K562 (cell line): ENCODE results near the gene CALHM2. TPM values are rescaled to one million over a fixed set of nuclear protein-coding genes. Genes with fewer than 3 reads are reported as not detected.

Experiments
- ATAC-seq: fragments of 200-7000 bp; cut with Tn5 transposase; 3 replicates; pipeline ENCODE4 v1.9.1; 2020; ENCODE audit warnings: moderate library complexity
- Bru-seq: library from RNA; stranded (reverse); fragments of 400-500 nt; gene quantifications from one replicate; lab custom pipeline; 2021; lab: Mats Ljungman, UMichigan
- BruChase-seq, 2 experiments: library from RNA; stranded (reverse); fragments of 400-500 nt; gene quantifications; one replicate each; lab custom pipeline; 2021; lab: Mats Ljungman, UMichigan
- BruUV-seq: library from RNA; stranded (reverse); fragments of 400-500 nt; replicated peaks from 2 replicates; lab custom pipeline; 2021; lab: Mats Ljungman, UMichigan
- CTCF ChIA-PET: fragments of 300-600 bp; formaldehyde crosslinking; extraction: SDS; loops from one replicate; lab custom pipeline; 2021; ENCODE audit warnings: low intra/inter-chr PET ratio; lab: Yijun Ruan, JAX
- POLR2A ChIA-PET: fragments of 300-600, 350-650 bp; sonication (Branson Sonifier 250); formaldehyde crosslinking; extraction: SDS; loops from one replicate; lab custom pipeline; 2021; ENCODE audit warnings: antibody characterized with exemption, inconsistent platforms; lab: Yijun Ruan, JAX
- DNase-seq, 4 experiments: peaks; one replicate each; pipeline versions ENCODE4 v3.0.0 to v3.0.0-alpha.2; 2011 to 2018; ENCODE audit warnings: low spot score in 3 of 4, mixed read lengths in 3 of 4; ENCODE audit errors: extremely low read depth in 1 of 4
- FAIRE-seq: peaks from 2 replicates; lab custom pipeline; 2011; peaks lifted over from hg19 to GRCh38; lab: Jason Lieb, UNC
- H2AFZ ChIP-seq: 2 replicates; pipeline ENCODE4 v1.6.0; 2011; ENCODE audit warnings: low read depth, low read length, control low read depth, inconsistent platforms
- H3K27ac ChIP-seq: fragments of 200-600 bp; 3 replicates; pipeline ENCODE4 v1.8.0; 2011; ENCODE audit warnings: low read depth, mild to moderate bottlenecking, control low read depth, inconsistent platforms, low read length, moderate library complexity, mixed read lengths; ENCODE audit errors: extremely low read depth
- H3K27me3 ChIP-seq, 2 experiments: fragments of 300-600 bp in 1 of 2; 2 replicates in 1 of 2; 3 replicates in 1 of 2; pipeline versions ENCODE4 v1.6.0 to v1.8.0; 2011; ENCODE audit warnings: inconsistent platforms in 2 of 2, low read length in 2 of 2, mild to moderate bottlenecking in 1 of 2, mixed read lengths in 1 of 2, moderate library complexity in 1 of 2; ENCODE audit not compliant: control insufficient read depth in 2 of 2, insufficient read depth in 2 of 2
- H3K36me3 ChIP-seq: fragments of 300-600 bp; 3 replicates; pipeline ENCODE4 v1.8.0; 2011; ENCODE audit warnings: mild to moderate bottlenecking, low read length, inconsistent platforms; ENCODE audit not compliant: control insufficient read depth, insufficient read depth
- H3K4me1 ChIP-seq, 2 experiments: fragments of 200-600 bp in 1 of 2; replicated peaks in 1 of 2; 2 replicates in 1 of 2; 3 replicates in 1 of 2; pipeline versions ENCODE4 v1.5.1 to v1.8.0; 2011; ENCODE audit warnings: inconsistent platforms in 2 of 2, low read length in 2 of 2, mild to moderate bottlenecking in 1 of 2, mixed read lengths in 1 of 2, moderate library complexity in 1 of 2; ENCODE audit not compliant: control insufficient read depth in 2 of 2, insufficient read depth in 2 of 2
- H3K4me2 ChIP-seq: 2 replicates; pipeline ENCODE4 v1.6.1; 2011; ENCODE audit warnings: low read length, control low read depth, inconsistent platforms, mixed read lengths; ENCODE audit not compliant: insufficient read depth
- H3K4me3 ChIP-seq: fragments of 200-600 bp; sonication (generic), shearing (Covaris generic); 2 replicates; pipeline ENCODE4 v1.5.1; 2016; ENCODE audit warnings: control low read depth, inconsistent platforms
- H3K79me2 ChIP-seq: fragments of 200-600 bp; 3 replicates; pipeline ENCODE4 v1.8.0; 2011; ENCODE audit warnings: low read length, inconsistent platforms; ENCODE audit not compliant: control insufficient read depth, insufficient read depth
- H3K9ac ChIP-seq, 2 experiments: 2 replicates each; pipeline versions ENCODE4 v1.6.0 to v1.6.1; 2011; ENCODE audit warnings: low read depth in 2 of 2, low read length in 2 of 2, control low read depth in 1 of 2, inconsistent platforms in 1 of 2, mild to moderate bottlenecking in 1 of 2, mixed read lengths in 1 of 2; ENCODE audit not compliant: insufficient read depth in 1 of 2
- H3K9me1 ChIP-seq: one replicate; pipeline ENCODE4 v1.6.0; 2011; ENCODE audit warnings: inconsistent platforms, mild to moderate bottlenecking, low read length, moderate library complexity; ENCODE audit not compliant: control insufficient read depth, insufficient read depth
- H3K9me3 ChIP-seq: replicated peaks from 2 replicates; pipeline ENCODE4 v1.5.1; 2011; ENCODE audit warnings: low read depth, low read length, inconsistent platforms; ENCODE audit not compliant: control insufficient read depth, insufficient read depth
- H4K20me1 ChIP-seq: replicated peaks from 2 replicates; pipeline ENCODE4 v1.6.1; 2011; ENCODE audit warnings: low read length, inconsistent platforms, mixed read lengths; ENCODE audit not compliant: control insufficient read depth, insufficient read depth
- CBX1 ChIP-seq: sonication (generic); IDR thresholded peaks from 2 replicates; pipeline ENCODE4 v1.6.1; 2016; ENCODE audit warnings: antibody characterized with exemption, low read depth, mild to moderate bottlenecking
- NRF1 ChIP-seq, 2 experiments: fragments of 450-650 bp; IDR thresholded peaks in 1 of 2; conservative IDR thresholded peaks in 1 of 2; 2 replicates each; pipeline ENCODE4 v1.6.1; 2014; ENCODE audit warnings: mild to moderate bottlenecking in 2 of 2
- POLR2G ChIP-seq: fragments of 200-400 bp; formaldehyde crosslinking; IDR thresholded peaks from 2 replicates; pipeline ENCODE4 v1.6.1; 2017; ENCODE audit warnings: low read depth, mild to moderate bottlenecking, antibody characterized with exemption, low read length, moderate library complexity
- WGBS: fragments of 100-300 bp; shearing (Covaris generic); methylation state at CpG from one replicate; pipeline ENCODE4 v1.1.6; 2016; ENCODE audit warnings: low coverage, mixed read lengths; ENCODE audit not compliant: insufficient coverage; ENCODE audit errors: missing lambda C conversion rate; 5-methylcytosine and 5-hydroxymethylcytosine counted together
- in situ Hi-C: fragments of 300-500 bp; cut with MboI; formaldehyde crosslinking; loops from 4 replicates; pipeline ENCODE4 v1.15.0; 2018; ENCODE audit warnings: inconsistent platforms, mixed read lengths
- intact Hi-C: fragments of 100-400 bp; cut with micrococcal nuclease; formaldehyde crosslinking; loops from 2 replicates; pipeline ENCODE4 v1.14.2; 2022
- long read RNA-seq, 3 experiments: library from polyadenylated mRNA in 2 of 3; library from RNA in 1 of 3; unstranded in 2 of 3; stranded (forward) in 1 of 3; transcript quantifications; one replicate each; pipeline ENCODE4 v2.0.0, GENCODE V29; 2019 to 2022
- polyA minus RNA-seq, 3 experiments: library from RNA; depleted of rRNA, polyadenylated mRNA; stranded (reverse); fragments of >200 nt; gene quantifications; 2 replicates each; pipeline ENCODE4 v1.2.3, GENCODE V29; 2011
- polyA plus RNA-seq, 8 experiments: library from polyadenylated mRNA; depleted of rRNA in 4 of 8; stranded (reverse) in 5 of 8; unstranded in 3 of 8; fragments of >200 nt; fragmentation: Nextera tagmentation in 2 of 8; fragmentation: Illumina TruSeq in 1 of 8; extraction: Ambion mirVana in 2 of 8; extraction: Trizol in 1 of 8; gene quantifications; 2 replicates each; pipeline versions ENCODE4 v1.2.1 to v1.2.3, GENCODE V29; 2011 to 2014; ENCODE audit warnings: inconsistent platforms in 1 of 8, missing spikeins in 1 of 8
- total RNA-seq, 7 experiments: library from RNA; depleted of rRNA in 6 of 7; stranded (reverse); fragments of >200 nt in 6 of 7; fragmentation: Illumina TruSeq in 2 of 7; extraction: Trizol in 2 of 7; gene quantifications; 2 replicates each; pipeline versions ENCODE4 v1.2.1 to v1.2.3, GENCODE V29; 2011 to 2021; ENCODE audit warnings: low replicate concordance in 1 of 7
- TF ChIP-seq, protein P1 (sequence below): sonication (generic); formaldehyde crosslinking; IDR thresholded peaks from 2 replicates; pipeline ENCODE4 v1.8.1; 2023; ENCODE audit warnings: mild to moderate bottlenecking, missing genetic modification reagents

The CALHM2 gene, protein sequence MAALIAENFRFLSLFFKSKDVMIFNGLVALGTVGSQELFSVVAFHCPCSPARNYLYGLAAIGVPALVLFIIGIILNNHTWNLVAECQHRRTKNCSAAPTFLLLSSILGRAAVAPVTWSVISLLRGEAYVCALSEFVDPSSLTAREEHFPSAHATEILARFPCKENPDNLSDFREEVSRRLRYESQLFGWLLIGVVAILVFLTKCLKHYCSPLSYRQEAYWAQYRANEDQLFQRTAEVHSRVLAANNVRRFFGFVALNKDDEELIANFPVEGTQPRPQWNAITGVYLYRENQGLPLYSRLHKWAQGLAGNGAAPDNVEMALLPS
- total RNA-seq (2011; cell fraction: chromatin; rRNA removed; ENCODE audit: low replicate concordance), result not detected in 2 replicates
- not detected in 2 replicates for total RNA-seq (2011; cell fraction: nucleolus; rRNA removed)
- total RNA-seq (2011; cell fraction: nucleoplasm; rRNA removed), result not detected in 2 replicates
- total RNA-seq (2014; rRNA removed) (not detected in 2 replicates), total RNA-seq (2014; rRNA removed; fragmentation: Illumina TruSeq; extraction: Trizol) (not detected in 2 replicates), total RNA-seq (2015; rRNA removed; fragmentation: Illumina TruSeq; extraction: Trizol) (not detected in 2 replicates), total RNA-seq (2021) (0.16 TPM in 1 of 2 replicates, not detected in the other), polyA plus RNA-seq (2011; rRNA removed) (0.08 and 0.39 TPM in 2 replicates), polyA plus RNA-seq (2014; fragmentation: Illumina TruSeq; extraction: Trizol) (not detected in 2 replicates), polyA plus RNA-seq (2014; fragmentation: Nextera tagmentation; extraction: Ambion mirVana) (under 1 TPM; 0.13 to 0.14 TPM), polyA plus RNA-seq (2014; rRNA removed) (not detected in 2 replicates), polyA minus RNA-seq (2011; rRNA and poly(A)+ RNA removed) (not detected in 2 replicates), Bru-seq, nascent RNA (not detected), BruChase-seq, experiment 1, labeled RNA remaining after a 2-hour chase (percentile 12 among the genes with signal in this experiment), BruChase-seq, experiment 2, labeled RNA remaining after a 6-hour chase (not detected)
- polyA plus RNA-seq (2011; cell fraction: cytosol; rRNA removed), result 0.10 and 0.41 TPM in 2 replicates
- 0.17 and 0.35 TPM in 2 replicates for polyA plus RNA-seq (2011; cell fraction: nucleus; rRNA removed)
- polyA plus RNA-seq (2012), result 1.3 and 1.7 TPM in 2 replicates
- 0.73 TPM in 1 of 2 replicates, not detected in the other for polyA minus RNA-seq (2011; cell fraction: cytosol; rRNA and poly(A)+ RNA removed)
- polyA minus RNA-seq (2011; cell fraction: nucleus; rRNA and poly(A)+ RNA removed), result 0.22 TPM in 1 of 2 replicates, not detected in the other
- long read RNA-seq, experiment 1, partial matches to known transcripts, result 0 of 1 reads
- long read RNA-seq, experiment 1, other reads (novel, unspliced or antisense), result 1 of 1 reads
- long read RNA-seq, experiment 2, result 0 reads
- long read RNA-seq, experiment 3, result 0 reads

DNA sequence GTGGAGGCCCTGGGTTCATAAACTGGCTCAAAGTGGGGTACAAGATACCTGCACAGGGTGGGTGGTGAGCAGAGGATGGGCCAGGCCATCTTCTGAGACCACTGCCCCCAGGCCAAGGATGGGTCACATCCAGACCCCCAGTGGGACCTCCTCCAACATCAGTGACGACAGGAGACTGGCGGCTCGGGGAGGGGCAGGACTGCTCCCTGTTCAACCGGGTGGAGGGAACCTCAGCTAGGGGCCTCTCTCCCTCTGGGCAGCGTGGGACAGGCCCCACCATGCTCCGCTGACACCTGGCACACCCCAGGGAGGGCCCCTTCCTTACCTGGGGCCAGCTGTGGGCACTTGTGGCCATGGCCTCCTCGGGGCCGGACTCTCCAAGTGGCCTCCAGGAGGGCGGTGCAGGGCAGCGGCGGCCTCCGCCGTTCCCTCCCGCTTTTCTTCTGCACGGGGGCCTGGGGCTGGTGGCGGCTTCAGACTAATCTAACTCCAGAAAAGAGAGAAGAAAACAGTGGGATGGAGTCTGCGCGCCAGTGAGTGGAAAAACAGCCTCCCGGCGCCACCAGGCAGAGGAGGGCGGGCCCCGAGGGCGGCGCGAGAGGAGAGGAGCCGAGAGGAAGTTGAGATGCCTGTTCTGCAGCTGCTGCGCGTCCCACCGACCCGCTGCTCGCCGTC is at the start of gene CALHM2:
TSS of gene CALHM2 (minus strand) at position 540 of the 675 bp plus-strand sequence. CDS start 2,429 bp downstream, outside the sequence.
- TF ChIP-seq NRF1 (conservative IDR thresholded peaks at IDR 0.05 in 1 of 2, IDR thresholded peaks at IDR 0.05 in 1 of 2) (peak; percentile 10 to 30; a peak in 1 of 4 replicates), POLR2G (peak; percentile 53), CBX1 (no peak)
- TF ChIP-seq, protein P1, sequence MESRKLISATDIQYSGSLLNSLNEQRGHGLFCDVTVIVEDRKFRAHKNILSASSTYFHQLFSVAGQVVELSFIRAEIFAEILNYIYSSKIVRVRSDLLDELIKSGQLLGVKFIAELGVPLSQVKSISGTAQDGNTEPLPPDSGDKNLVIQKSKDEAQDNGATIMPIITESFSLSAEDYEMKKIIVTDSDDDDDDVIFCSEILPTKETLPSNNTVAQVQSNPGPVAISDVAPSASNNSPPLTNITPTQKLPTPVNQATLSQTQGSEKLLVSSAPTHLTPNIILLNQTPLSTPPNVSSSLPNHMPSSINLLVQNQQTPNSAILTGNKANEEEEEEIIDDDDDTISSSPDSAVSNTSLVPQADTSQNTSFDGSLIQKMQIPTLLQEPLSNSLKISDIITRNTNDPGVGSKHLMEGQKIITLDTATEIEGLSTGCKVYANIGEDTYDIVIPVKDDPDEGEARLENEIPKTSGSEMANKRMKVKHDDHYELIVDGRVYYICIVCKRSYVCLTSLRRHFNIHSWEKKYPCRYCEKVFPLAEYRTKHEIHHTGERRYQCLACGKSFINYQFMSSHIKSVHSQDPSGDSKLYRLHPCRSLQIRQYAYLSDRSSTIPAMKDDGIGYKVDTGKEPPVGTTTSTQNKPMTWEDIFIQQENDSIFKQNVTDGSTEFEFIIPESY (CRISPR knock-in tag), result peak; percentile 73
- POLR2A ChIA-PET, result interaction anchor here (1.0 kb wide), 1 partner anchor 11 kb away, joined by 5 read pairs; no protein-coding TSS in a partner anchor

More for the DNA sequence above, at the start of gene CALHM2:
- in situ Hi-C loops (no loop called here), intact Hi-C loops (no loop called here)
- FAIRE-seq, result no peak
- Histone ChIP-seq H3K4me3 (no peak within 1 kb of the TSS), H3K4me2 (no peak within 1 kb of the TSS), H3K9me1 (no peaks in the 10 kb centered on the region), H3K36me3 (peaks cover 11% of the 10 kb centered on the region; the same call in 1 of the 3 replicates), H4K20me1 (peaks cover under 1% of the 10 kb centered on the region; the same call in 1 of the 2 replicates), H3K27me3 (no peaks in the 10 kb centered on the region), H3K9me3 (no peaks in the 10 kb centered on the region), H3K27ac (no peak within 1 kb of the TSS), H2AFZ (no peak within 1 kb of the TSS), H3K9ac (peak within 1 kb of the TSS in 1 of 2 experiments; percentile 68; a peak in 2 of 4 replicates), H3K79me2 (no peaks in the 10 kb centered on the region), H3K4me1 (peaks cover 2 to 27% of the 10 kb centered on the region in 2 experiments; a peak in 3 of 5 replicates)
- no peak for DNase-seq
- CTCF ChIA-PET, result no interaction called here
- WGBS, result 50% methylated on average over 6 of the region's 32 CpGs
- BruUV-seq, result no TSS peak
- ATAC-seq, result peak; percentile 24
